ENCODE results near the gene ZNFX1.
"Not testable (repeated sequence)": the region's sequence is repeated elsewhere in the genome, so short reads cannot be mapped to it uniquely, and the experiment has no call there.

Gene ZNFX1

GRCh38 chr20:49207076-49207475, 70.8 kb downstream of the ZNFX1 start:
- DNase-seq, result no peak

- no peak for DNase-seq
These were observed 74.1 kb downstream of the ZNFX1 start for GRCh38 chr20:49203746-49204145.

- DNase-seq, result no peak
These were observed 74.8 kb downstream of the ZNFX1 start for GRCh38 chr20:49203011-49203410.

- DNase-seq, result no peak
These were observed 78.0 kb downstream of the ZNFX1 start for GRCh38 chr20:49199729-49200293.

GRCh38 chr20:49192944-49193518, 84.8 kb downstream of the ZNFX1 start:
- not testable (repeated sequence) for DNase-seq
